ENCODE measurements around the gene NKD1. TPM values are rescaled to one million over a fixed set of nuclear protein-coding genes. Genes with fewer than 3 reads are reported as not detected.

Gene NKD1
- total and polyA plus RNA-seq, 2 of the 8 experiments (the other 6 are each of a cell fraction or from before 2014, with no cell fraction given), result 0.70 to 4.5 TPM

- TF ChIP-seq ATF3 (IDR thresholded peaks at IDR 0.05; ENCODE audit: insufficient read depth, low read depth, low read length), result no peak
- no peak for TF ChIP-seq GTF2F1 (IDR thresholded peaks at IDR 0.05; ENCODE audit: borderline replicate concordance, low read depth, low read length)
These were observed 51.3 kb downstream of the NKD1 start (continued) for GRCh38 chr16:50599494-50599893.

Measured in H1 (cell line).